MM.1S (cell line): Measurements from ENCODE around the gene ADAM8.

Experiments
- DNase-seq: peaks from one replicate; pipeline ENCODE4 v3.0.0-alpha.2; 2015
- H2AFZ ChIP-seq: fragments of 300-600 bp; sonication (generic); 2 replicates; pipeline ENCODE4 v1.6.0; 2016; ENCODE audit warnings: antibody characterized with exemption, low read length
- H3F3A ChIP-seq: fragments of 300-600 bp; sonication (generic); 2 replicates; pipeline ENCODE4 v1.6.1; 2016; ENCODE audit warnings: mild to moderate bottlenecking, antibody characterized with exemption, low read length, moderate library complexity, mixed read lengths; ENCODE audit not compliant: insufficient read depth
- H3K27ac ChIP-seq: fragments of 300-600 bp; sonication (generic); 2 replicates; pipeline ENCODE4 v1.5.1; 2016; ENCODE audit warnings: mild to moderate bottlenecking, low read length
- H3K27me3 ChIP-seq: fragments of 300-600 bp; sonication (generic); replicated peaks from 2 replicates; pipeline ENCODE4 v1.6.0; 2016; ENCODE audit warnings: low read length; ENCODE audit not compliant: insufficient read depth
- H3K36me3 ChIP-seq: fragments of 300-600 bp; sonication (generic); replicated peaks from 2 replicates; pipeline ENCODE4 v1.6.1; 2016; ENCODE audit warnings: mild to moderate bottlenecking, low read length, mixed read lengths; ENCODE audit not compliant: insufficient read depth
- H3K4me1 ChIP-seq: fragments of 300-600 bp; sonication (generic); 2 replicates; pipeline ENCODE4 v1.6.1; 2016; ENCODE audit warnings: low read length, mixed read lengths
- H3K4me2 ChIP-seq: fragments of 300-600 bp; sonication (generic); 2 replicates; pipeline ENCODE4 v1.6.0; 2016; ENCODE audit warnings: low read depth, low read length
- H3K4me3 ChIP-seq: fragments of 300-600 bp; sonication (generic); 2 replicates; pipeline ENCODE4 v1.5.1; 2016; ENCODE audit warnings: low read length, mixed read lengths
- H3K79me2 ChIP-seq: fragments of 300-600 bp; sonication (generic); 2 replicates; pipeline ENCODE4 v1.6.1; 2016; ENCODE audit warnings: mixed run types, low read length, mixed read lengths
- H3K9ac ChIP-seq: fragments of 300-600 bp; sonication (generic); 2 replicates; pipeline ENCODE4 v1.6.1; 2016; ENCODE audit warnings: low read length, mixed read lengths
- H3K9me2 ChIP-seq: fragments of 300-600 bp; sonication (generic); replicated peaks from 2 replicates; pipeline ENCODE4 v1.6.1; 2016; ENCODE audit warnings: mild to moderate bottlenecking, low read length, mixed read lengths; ENCODE audit not compliant: insufficient read depth
- H3K9me3 ChIP-seq: fragments of 300-600 bp; sonication (generic); replicated peaks from 2 replicates; pipeline ENCODE4 v1.6.1; 2016; ENCODE audit warnings: mild to moderate bottlenecking, low read length, mixed read lengths; ENCODE audit not compliant: insufficient read depth
- H4K20me1 ChIP-seq: fragments of 300-600 bp; sonication (generic); 2 replicates; pipeline ENCODE4 v1.6.1; 2016; ENCODE audit warnings: mild to moderate bottlenecking, low read length, moderate library complexity, mixed read lengths; ENCODE audit not compliant: insufficient read depth
- CTCF ChIP-seq: fragments of 300-600 bp; sonication (generic); IDR thresholded peaks from 2 replicates; pipeline ENCODE4 v1.5.1; 2016; ENCODE audit warnings: antibody characterized with exemption, low read length, mixed read lengths
- EZH2 ChIP-seq: fragments of 300-600 bp; sonication (generic); optimal IDR thresholded peaks from 2 replicates; pipeline ENCODE3; 2017; ENCODE audit warnings: low read depth, mild to moderate bottlenecking, antibody characterized with exemption, low read length, mixed read lengths
- EZH2phosphoT487 ChIP-seq: fragments of 300-600 bp; sonication (generic); IDR thresholded peaks from 2 replicates; pipeline ENCODE4 v1.6.1; 2018; ENCODE audit warnings: antibody characterized with exemption, low read length

Gene ADAM8

DNA sequence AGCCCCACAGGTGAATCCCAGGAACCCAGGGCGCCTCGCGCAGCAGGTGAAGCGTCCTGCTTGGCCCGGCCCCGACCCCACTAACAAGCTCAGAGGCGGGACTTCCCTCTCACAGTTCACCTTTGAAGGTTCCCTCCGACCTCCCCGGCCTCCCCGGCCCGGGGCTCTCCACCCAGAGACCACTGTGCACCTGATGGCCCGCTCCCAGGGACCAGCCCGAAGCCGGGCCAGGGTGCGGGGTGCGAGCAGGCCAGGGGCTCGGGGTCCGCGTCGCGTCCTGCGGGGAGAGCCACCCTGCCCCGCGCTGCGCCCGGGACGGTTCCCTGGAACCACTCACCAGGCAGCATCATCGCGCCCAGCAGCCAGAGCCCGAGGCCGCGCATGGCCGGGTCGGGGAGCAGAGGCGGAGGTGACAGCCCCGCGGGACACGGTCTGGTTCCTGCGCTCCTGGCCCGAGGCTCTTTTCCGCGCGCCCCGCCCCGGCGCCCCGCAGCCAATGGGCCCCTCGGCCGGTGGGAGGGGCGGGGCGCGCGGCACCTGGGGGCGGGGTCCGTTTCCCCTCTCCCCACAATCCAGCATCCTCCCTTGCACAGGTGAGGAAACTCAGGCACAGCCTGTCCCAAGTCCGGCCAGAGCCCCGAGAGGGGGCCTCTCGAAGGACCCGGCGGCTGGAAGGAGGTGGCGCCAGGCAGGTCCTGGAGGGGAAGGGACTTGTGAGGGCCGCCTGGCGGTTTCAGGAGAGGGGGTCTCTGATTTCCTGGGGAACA, at the start of gene ADAM8:
ADAM8 (minus strand) TSS at position 434 of the 767 bp plus-strand sequence; CDS start at position 383, 51 bp downstream.
- peak within 1 kb of the TSS; percentile 95 for H3K27ac ChIP-seq
- H3K4me3 ChIP-seq, result peak within 1 kb of the TSS; percentile 82
- DNase-seq, result peak; percentile 79

GRCh38 chr10:133326223-133326551, 49.5 kb upstream of the ADAM8 start:
- no peak overlapping the region for H3K27ac ChIP-seq
- no peaks in the 10 kb centered on the region for H3K9me2 ChIP-seq
- DNase-seq, result no peak
- no peak overlapping the region for H2AFZ ChIP-seq
- no peaks in the 10 kb centered on the region for H4K20me1 ChIP-seq
- H3K9me3 ChIP-seq, result no peaks in the 10 kb centered on the region
- H3K36me3 ChIP-seq, result no peaks in the 10 kb centered on the region
- H3F3A ChIP-seq, result no peaks in the 10 kb centered on the region
- peaks cover 52% of the 10 kb centered on the region for H3K27me3 ChIP-seq
- no peak overlapping the region for H3K9ac ChIP-seq
- no peaks in the 10 kb centered on the region for H3K79me2 ChIP-seq
- no peak overlapping the region for H3K4me3 ChIP-seq
- no peaks in the 10 kb centered on the region for H3K4me1 ChIP-seq
- H3K4me2 ChIP-seq, result no peak overlapping the region
- TF ChIP-seq EZH2 (no peak), EZH2phosphoT487 (no peak), CTCF (no peak)

More for the DNA sequence above, at the start of gene ADAM8:
- Histone ChIP-seq H3K36me3 (peaks cover 3% of the 10 kb centered on the region), H3K9ac (peak within 1 kb of the TSS; percentile 94), H3K27me3 (no peaks in the 10 kb centered on the region), H2AFZ (peak within 1 kb of the TSS; percentile 54; the same call in 1 of the 2 replicates), H3K79me2 (peaks cover 46% of the 10 kb centered on the region), H3K9me3 (no peaks in the 10 kb centered on the region), H3K9me2 (no peaks in the 10 kb centered on the region), H3K4me2 (peak within 1 kb of the TSS; percentile 93), H3K4me1 (peaks cover 27% of the 10 kb centered on the region), H3F3A (peaks cover 35% of the 10 kb centered on the region), H4K20me1 (no peaks in the 10 kb centered on the region)
- no peak for TF ChIP-seq CTCF
- TF ChIP-seq EZH2phosphoT487, result no peak
- no peak for TF ChIP-seq EZH2

DNA sequence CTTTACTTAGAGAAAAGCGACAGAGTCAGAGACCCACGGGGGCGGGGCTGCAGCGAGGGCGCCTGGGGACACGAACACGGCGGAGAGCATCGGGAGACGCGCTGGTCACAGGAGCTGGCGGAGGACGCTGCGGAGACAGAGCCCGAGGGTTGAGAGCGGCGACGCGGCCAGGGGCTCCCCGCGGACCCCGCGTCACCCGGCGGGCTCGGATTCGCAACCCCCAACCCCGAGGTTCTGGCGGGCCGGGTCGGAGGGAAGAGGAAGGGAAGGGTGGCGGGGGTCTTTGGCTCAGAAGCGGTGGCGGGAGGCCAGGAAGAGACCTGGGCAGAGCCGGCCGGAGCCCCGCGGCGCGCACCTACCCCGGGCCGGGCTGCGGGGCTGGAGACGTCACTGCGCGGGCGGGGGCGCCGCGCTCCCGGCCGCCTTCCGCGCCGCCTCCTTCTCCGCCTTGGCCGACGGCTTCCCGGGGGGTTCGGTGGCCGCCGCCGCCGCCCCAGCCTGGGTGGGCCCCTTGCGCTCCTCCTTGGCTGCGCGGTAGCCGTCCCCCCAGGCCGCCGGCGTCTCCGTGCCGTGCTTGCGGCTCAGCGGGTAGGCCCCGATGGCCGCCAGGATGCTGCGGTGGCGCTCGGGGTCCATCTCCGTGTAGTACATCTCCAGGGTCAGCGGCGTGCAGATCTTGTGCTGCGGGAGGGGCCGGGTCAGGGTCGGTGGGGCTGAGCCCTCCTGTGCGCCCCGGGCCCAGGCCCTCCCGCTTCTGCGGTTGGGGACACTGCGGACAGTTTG, 49.0 kb upstream of the ADAM8 start:
- Histone ChIP-seq H3K27ac (no peak overlapping the region), H2AFZ (no peak overlapping the region), H3K36me3 (no peaks in the 10 kb centered on the region), H3K27me3 (peaks cover 46% of the 10 kb centered on the region), H3F3A (no peaks in the 10 kb centered on the region), H3K9ac (no peak overlapping the region), H3K4me1 (no peaks in the 10 kb centered on the region), H3K79me2 (no peaks in the 10 kb centered on the region), H3K4me2 (peak overlapping the region; percentile 47; the same call in 1 of the 2 replicates), H4K20me1 (no peaks in the 10 kb centered on the region), H3K9me3 (no peaks in the 10 kb centered on the region), H3K4me3 (no peak overlapping the region), H3K9me2 (no peaks in the 10 kb centered on the region)
- TF ChIP-seq CTCF (no peak), EZH2phosphoT487 (no peak), EZH2 (no peak)
- no peak for DNase-seq
